ENCODE data around the gene NBL1.

DNA sequence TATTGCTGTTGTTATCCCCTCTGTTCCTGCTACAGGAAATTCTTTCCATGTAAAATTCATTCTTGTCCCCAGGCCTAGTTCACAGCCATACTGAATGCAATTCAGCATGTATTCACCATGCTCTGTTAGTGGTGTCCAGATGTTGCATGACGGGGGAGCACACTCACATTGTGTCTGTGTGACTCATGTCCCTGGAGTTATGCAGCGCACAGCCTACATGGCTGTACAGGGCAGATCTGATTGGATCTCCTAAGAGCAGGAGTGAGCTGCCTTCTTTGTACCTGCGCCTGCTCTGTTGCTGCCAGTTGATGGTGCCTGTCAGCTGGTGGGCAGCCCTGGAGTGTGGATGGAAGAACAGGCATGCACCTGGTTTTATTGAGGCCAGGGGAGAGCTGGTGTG, 38.1 kb downstream of the NBL1 start:
- TF ChIP-seq, protein P1, sequence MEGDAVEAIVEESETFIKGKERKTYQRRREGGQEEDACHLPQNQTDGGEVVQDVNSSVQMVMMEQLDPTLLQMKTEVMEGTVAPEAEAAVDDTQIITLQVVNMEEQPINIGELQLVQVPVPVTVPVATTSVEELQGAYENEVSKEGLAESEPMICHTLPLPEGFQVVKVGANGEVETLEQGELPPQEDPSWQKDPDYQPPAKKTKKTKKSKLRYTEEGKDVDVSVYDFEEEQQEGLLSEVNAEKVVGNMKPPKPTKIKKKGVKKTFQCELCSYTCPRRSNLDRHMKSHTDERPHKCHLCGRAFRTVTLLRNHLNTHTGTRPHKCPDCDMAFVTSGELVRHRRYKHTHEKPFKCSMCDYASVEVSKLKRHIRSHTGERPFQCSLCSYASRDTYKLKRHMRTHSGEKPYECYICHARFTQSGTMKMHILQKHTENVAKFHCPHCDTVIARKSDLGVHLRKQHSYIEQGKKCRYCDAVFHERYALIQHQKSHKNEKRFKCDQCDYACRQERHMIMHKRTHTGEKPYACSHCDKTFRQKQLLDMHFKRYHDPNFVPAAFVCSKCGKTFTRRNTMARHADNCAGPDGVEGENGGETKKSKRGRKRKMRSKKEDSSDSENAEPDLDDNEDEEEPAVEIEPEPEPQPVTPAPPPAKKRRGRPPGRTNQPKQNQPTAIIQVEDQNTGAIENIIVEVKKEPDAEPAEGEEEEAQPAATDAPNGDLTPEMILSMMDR (IDR thresholded peaks at IDR 0.05): no peak
- TF ChIP-seq POLR2A (IDR thresholded peaks at IDR 0.05) (no peak), POLR2AphosphoS5 (IDR thresholded peaks at IDR 0.05) (no peak), EP300 (IDR thresholded peaks at IDR 0.05) (no peak)
